HG03571 (cell line): ENCODE measurements around the gene PECR.
"Not testable (repeated sequence)": the region's sequence is repeated elsewhere in the genome, so short reads cannot be mapped to it uniquely, and the experiment has no call there.

Experiments used
- ATAC-seq: cut with Tn5 transposase; IDR thresholded peaks from one replicate; pipeline ENCODE4 v1.9.1; 2021; ENCODE audit not compliant: unreplicated experiment

The PECR gene

GRCh38 chr2:216107320-216107719 is 25.7 kb upstream of the PECR start:
- ATAC-seq: no peak

DNA sequence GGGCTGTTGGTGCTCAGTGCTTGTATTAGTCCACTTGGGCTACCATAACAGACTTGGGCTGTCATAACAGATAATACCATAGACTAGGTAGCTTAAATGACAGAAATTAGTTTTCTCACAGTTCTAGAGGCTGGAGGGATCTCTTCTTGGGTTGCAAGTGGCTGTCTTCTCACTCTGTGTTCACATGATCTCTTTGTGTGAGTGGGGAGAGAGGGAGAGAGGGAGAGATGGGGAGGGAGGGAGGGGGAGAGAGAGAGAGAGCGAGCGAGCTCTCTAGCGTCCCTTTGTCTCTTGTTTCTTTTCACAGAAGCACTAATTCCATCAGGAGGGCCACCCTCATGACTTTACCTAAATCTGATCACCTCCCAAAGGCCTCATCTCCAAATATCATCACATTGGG is 23.1 kb upstream of the PECR start:
- ATAC-seq: no peak

- no peak for ATAC-seq
Measured at GRCh38 chr2:216103213-216103612, 21.6 kb upstream of the PECR start.

DNA sequence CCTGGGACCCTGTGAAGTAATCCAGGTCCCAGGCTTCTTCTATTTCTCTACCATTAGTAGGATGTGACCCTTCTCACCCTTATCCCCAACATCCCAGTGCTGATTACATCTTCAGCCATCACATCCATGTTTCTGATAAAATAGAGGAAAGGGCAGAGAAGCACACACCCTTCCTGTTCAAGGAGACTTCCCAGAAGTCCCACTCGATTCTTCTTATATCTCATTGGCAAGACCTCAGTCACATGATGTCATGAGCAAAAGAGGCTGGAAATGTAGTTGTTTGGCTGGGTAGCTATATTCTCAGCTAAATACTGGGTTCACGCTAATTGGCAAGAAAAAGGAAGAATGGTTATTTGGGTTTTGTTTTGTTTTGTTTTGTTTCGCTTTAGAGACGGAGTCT is 19.5 kb upstream of the PECR start:
- ATAC-seq: no peak

GRCh38 chr2:216098421-216099334 is 17.1 kb upstream of the PECR start:
- no peak for ATAC-seq

- ATAC-seq: no peak
Measured at GRCh38 chr2:216094701-216095100, 13.1 kb upstream of the PECR start.

DNA sequence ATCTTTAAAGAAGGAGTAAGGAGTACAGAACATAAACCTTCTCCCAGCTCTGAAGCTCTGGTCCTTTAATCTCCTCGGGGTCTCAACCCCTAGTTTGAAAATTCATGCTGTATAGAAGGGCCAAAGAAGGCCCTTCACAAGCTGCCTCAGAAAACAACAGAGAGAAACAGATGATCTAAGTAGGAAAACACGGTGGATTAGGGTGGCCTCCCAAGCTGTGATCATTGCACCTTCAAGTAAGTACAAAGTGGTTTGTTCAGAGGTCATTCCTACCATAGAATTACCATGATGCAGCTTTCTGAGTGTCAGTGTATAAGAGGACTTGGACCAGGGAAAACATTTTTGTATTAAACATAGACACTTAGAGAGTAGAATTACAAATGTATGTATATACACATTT is 11.0 kb upstream of the PECR start:
- no peak for ATAC-seq

DNA sequence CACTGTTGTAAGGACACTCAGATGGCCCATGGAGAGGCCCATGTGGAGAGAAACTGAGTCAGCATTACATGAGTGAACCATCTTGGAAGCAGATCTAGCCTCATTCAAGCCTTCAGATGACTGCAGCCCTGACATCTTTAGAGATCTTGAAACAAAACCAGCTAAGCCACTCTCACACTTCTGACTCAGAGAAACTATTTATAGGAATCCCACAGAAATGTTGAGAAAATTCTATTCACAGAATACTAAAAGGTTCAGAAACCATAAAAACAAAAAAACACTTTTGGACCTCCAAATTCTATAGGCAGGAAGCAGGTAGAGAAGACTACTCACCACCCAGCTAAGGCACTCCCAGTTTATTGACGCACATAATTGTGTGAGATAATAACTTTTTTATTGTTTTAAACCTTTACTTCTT is 8.8 kb upstream of the PECR start:
- no peak for ATAC-seq

GRCh38 chr2:216086207-216086893 is 4.7 kb upstream of the PECR start:
- ATAC-seq: no peak

DNA sequence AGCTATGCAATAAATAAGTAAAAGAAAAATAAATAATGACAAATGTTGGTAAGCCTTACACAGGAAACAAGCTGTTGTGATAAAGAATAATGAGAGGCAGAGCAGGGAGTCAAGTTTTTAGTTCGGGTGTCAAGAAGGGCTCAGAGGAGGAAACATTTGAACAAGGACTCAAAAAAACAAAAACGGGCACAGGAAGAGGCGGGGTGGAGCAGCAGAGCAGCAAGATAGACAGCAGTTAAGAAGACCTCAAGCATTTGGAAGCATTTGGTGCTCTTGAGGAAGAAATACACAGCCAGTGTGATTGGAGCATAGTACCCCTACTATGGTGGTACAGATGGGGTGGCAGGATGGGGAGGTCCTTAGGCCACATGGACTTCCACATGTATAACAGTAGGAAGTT is 2.9 kb upstream of the PECR start:
- no peak for ATAC-seq

DNA sequence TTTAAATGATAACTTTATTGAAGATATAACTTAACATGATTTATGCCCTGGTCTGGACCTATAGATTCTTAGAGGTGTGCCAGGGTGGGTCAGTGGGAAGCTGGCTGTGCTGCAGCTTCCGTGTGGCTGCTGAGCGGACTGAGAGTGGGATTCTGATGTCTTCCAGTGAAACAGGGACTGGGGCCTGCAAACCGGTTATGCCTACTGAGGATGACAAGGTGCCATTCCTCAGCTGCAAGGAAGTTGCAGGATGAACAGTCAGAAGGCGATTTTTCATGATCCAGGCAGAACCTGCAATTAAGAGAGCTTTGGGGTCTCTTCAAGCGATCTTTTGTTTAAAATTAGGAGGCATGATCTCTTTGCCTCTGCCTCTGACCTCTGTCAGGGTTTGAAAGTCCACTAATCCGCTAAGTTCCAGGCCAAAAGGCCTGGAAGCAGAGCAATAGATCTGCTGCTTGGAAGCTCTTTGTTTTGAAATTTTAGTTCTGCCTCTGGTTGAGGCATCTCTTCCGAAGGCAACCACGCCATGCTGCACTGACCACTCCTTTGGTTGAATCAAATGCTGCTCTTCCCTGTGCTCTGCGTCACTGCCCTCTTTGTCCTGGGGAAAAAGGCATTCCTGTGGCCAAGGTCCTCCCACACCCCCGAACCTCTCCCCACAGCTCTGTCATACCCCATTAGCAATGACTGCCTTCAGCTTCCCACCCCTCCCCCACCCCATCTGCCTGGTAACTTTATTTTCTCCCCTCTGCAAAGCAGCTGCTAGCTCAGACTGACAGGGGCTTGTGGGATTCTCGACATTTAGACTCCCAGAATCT is 2.1 kb upstream of the PECR start:
- ATAC-seq: no peak

DNA sequence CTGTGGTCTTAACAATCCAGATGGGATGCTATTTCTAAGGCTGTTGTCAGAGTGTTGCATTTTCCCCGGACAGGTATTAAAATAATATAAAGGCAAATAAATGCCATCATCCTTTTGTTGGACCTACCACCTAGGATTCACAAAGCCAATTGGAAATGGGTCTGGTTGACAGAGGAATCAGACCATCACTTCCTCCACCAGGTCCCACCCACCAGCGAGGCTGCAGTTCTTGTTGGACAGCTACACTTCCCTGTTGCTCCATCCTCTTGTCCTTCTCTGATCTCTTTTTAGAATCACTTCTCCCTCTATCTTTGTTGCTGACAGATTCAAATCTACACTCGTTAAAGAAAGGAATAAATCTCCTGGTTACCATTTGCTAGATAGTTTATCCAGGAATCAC is 1.2 kb upstream of the PECR start:
- no peak for ATAC-seq

GRCh38 chr2:216082117-216082711 is 605 bp upstream of the PECR start:
- ATAC-seq: peak; percentile 7

DNA sequence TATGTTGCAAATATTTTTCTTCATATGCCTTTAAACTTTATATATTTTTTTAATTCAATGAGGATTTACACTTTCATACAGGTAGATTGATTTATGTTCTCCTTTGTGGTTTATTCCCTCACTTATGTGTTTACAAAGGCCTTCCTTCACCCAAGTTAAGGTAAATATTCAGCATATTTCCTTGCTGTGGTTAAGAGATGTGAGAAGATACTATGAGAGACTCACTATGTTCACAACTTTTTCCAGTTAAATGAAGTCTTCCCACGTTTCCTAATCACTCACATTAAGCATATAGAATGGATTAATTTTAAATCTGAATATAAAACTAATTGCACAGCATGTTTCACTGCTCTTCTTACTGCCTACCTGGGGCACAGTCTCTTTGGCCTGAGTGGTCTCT is 597 bp downstream of the PECR start:
- ATAC-seq: no peak

DNA sequence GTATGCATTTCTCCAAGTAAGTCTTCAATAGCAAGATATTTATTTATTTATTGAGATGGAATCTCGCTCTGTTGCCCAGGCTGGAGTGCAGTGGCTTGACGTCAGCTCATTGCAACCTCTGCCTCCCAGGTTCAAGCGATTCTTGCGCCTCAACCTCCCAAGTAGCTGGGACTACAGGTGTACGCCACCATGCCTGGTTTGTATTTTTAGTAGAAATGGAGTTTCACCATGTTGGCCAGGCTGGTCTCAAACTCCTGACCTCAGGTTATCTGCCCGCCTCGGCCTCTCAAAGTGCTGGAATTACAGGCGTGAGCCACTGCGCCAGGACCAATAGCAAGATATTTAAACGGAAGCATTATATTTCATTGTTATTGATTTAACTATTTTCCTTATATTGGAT is 1.6 kb downstream of the PECR start:
- not testable (repeated sequence) for ATAC-seq

DNA sequence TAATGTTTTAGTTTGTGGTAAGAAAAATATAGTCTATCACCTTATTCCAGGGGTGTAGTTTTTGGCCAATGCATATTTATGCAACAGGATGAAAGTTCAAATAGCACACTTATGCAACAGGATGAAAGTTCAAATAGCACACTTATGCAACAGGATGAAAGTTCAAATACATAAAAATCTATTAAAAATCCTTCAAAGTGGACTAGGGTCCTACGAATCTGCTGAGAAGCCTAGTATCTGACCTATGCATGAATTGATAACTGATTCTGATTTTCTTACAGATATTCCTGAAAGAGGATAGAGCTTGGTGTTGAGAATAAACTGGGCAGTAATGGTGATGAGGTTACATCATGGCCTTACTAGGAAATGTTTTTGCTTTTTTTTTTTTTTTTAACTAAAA is 2.8 kb downstream of the PECR start:
- no peak for ATAC-seq

GRCh38 chr2:216075510-216076485 is 5.8 kb downstream of the PECR start:
- no peak for ATAC-seq

DNA sequence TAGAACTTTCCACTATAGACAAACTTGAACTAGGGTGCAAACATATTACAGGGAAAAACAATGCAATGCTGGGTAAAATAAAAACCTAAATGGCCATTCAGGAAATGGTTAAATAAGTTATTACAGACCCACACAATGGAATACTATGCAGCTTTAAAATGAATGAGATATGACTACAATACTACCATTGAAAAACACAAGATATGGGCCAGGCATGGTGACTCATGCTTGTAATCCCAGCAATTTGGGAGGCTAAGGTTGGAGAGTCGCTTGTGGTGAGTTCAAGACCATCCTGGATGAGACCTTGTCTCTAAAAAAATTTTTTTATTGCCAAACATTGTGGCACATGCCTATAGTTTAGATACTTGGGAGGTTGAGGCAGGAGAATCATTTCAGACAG is 6.8 kb downstream of the PECR start:
- ATAC-seq: no peak

- no peak for ATAC-seq
Measured at GRCh38 chr2:216074380-216074779, 7.2 kb downstream of the PECR start.

GRCh38 chr2:216073773-216074172 is 7.8 kb downstream of the PECR start:
- ATAC-seq: no peak
